PFSK-1 (cell line): Measurements from ENCODE around the gene IRAK1.

Source experiments
- POLR2AphosphoS5 ChIP-seq: IDR thresholded peaks from 2 replicates; pipeline ENCODE4 v1.6.1; 2012; ENCODE audit warnings: low read depth, mild to moderate bottlenecking, control low read depth, low read length, moderate library complexity
- SIN3A ChIP-seq: IDR thresholded peaks from 2 replicates; pipeline ENCODE4 v1.6.1; 2012; ENCODE audit warnings: mild to moderate bottlenecking, low read length, moderate library complexity, borderline replicate concordance; ENCODE audit not compliant: insufficient read depth
- TAF1 ChIP-seq: IDR thresholded peaks from 2 replicates; pipeline ENCODE4 v1.6.1; 2012; ENCODE audit warnings: low read length, control low read depth, borderline replicate concordance; ENCODE audit not compliant: insufficient read depth

GRCh38 chrX:154043003-154043763, 23.5 kb upstream of the IRAK1 start:
- TF ChIP-seq POLR2AphosphoS5 = no peak
- TF ChIP-seq TAF1 = no peak
- TF ChIP-seq SIN3A = no peak
